ENCODE data around the gene CAMK2N2. TPM values are rescaled to one million over a fixed set of nuclear protein-coding genes. Genes with fewer than 3 reads are reported as not detected.
A peak's percentile ranks its signal among the peaks of the same experiment; 100 is the strongest.

CAMK2N2 gene
- total and polyA plus RNA-seq, 4 donors, result 0.03 to 0.58 (median 0.17) TPM

DNA sequence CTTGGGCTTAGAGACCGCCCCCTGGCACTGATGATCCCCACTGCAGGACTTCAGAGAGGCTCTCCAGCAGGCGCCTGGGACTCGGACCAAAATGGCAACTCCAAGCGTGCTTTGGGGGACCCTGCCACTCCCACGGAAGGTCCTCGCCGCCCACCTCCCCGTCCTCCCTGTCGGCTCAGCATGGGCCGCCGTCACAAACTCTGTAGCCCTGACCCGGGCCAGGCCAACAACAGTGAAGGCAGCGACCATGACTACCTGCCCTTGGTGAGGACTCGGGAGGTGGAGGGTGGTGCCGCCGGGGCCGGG, 20.3 kb downstream of the CAMK2N2 start:
- H3K9ac ChIP-seq (ENCODE audit: insufficient read depth in 1 of 2, low read length in 2 of 2), result no peak overlapping the region
- 49 to 51% methylated on average over 17 of the region's 17 CpGs for WGBS, 2 donors
- H3K36me3 ChIP-seq (ENCODE audit: control insufficient read depth in 4 of 4, insufficient read depth in 4 of 4, low read length in 4 of 4), result peaks cover 6 to 24% (median 10%) of the 10 kb centered on the region in 4 donors
- H3K27ac ChIP-seq (ENCODE audit: low read depth in 1 of 2, low read length in 1 of 2), result no peak overlapping the region
- H3K9me3 ChIP-seq (ENCODE audit: control insufficient read depth in 4 of 4, insufficient read depth in 3 of 4, low read length in 3 of 4), result no peaks in the 10 kb centered on the region
- DNase-seq (no peak), ATAC-seq (ENCODE audit: insufficient read depth, low FRiP score) (peak; percentile 28)
- H3K4me1 ChIP-seq (ENCODE audit: control insufficient read depth in 5 of 5, insufficient read depth in 5 of 5, low read length in 5 of 5), result peaks cover 0 to 7% (median 0%) of the 10 kb centered on the region in 5 donors
- no peaks in the 10 kb centered on the region for H3K27me3 ChIP-seq (ENCODE audit: control insufficient read depth in 3 of 3, insufficient read depth in 3 of 3, low read length in 2 of 3)
- H3K4me3 ChIP-seq, result no peak overlapping the region
- TF ChIP-seq, protein P1, sequence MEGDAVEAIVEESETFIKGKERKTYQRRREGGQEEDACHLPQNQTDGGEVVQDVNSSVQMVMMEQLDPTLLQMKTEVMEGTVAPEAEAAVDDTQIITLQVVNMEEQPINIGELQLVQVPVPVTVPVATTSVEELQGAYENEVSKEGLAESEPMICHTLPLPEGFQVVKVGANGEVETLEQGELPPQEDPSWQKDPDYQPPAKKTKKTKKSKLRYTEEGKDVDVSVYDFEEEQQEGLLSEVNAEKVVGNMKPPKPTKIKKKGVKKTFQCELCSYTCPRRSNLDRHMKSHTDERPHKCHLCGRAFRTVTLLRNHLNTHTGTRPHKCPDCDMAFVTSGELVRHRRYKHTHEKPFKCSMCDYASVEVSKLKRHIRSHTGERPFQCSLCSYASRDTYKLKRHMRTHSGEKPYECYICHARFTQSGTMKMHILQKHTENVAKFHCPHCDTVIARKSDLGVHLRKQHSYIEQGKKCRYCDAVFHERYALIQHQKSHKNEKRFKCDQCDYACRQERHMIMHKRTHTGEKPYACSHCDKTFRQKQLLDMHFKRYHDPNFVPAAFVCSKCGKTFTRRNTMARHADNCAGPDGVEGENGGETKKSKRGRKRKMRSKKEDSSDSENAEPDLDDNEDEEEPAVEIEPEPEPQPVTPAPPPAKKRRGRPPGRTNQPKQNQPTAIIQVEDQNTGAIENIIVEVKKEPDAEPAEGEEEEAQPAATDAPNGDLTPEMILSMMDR (IDR thresholded peaks at IDR 0.05; ENCODE audit: control extremely low read depth, extremely low read depth), result no peak

DNA sequence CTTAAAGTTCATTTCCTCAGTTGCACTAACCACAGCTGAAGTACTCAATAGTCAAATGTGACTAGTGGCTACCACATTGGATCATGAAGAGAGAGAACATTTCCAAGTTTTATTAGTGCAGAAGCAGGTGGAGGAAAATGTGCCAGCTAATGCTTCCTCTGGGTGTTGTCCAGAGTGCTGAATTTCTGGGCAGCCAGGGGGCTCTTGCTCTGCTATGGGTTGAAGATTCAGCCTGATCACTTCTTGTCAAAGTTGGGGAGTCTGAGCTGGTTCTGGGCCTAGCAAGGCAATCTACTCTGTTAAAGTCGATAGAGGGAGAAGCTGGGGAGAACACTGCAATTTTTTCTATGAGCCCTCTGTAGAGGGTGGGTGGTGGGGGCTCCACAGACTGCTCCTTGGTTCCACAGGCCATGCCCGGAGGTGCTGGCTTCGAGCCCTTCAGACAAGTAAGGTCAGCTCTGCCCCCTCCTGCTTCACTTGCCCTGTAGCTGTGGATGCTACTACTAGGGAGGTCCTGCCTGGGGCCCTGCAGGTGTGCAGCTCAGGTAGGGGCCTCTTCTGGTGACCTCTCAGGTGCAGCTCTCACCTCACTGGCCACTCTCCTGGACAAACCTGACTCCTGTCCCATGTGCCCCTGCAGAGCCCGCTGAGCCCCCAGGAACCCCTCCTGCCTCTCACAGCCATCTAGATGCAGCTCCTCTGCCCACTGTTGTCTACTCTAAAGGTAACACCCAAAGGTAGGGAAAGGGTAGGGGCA, 20.8 kb downstream of the CAMK2N2 start:
- Histone ChIP-seq H3K36me3 (ENCODE audit: control insufficient read depth in 4 of 4, insufficient read depth in 4 of 4, low read length in 4 of 4) (peaks cover 6 to 24% (median 9%) of the 10 kb centered on the region in 4 donors), H3K9ac (ENCODE audit: insufficient read depth in 1 of 2, low read length in 2 of 2) (no peak overlapping the region), H3K9me3 (ENCODE audit: control insufficient read depth in 4 of 4, insufficient read depth in 3 of 4, low read length in 3 of 4) (no peaks in the 10 kb centered on the region), H3K27me3 (ENCODE audit: control insufficient read depth in 3 of 3, insufficient read depth in 3 of 3, low read length in 2 of 3) (no peaks in the 10 kb centered on the region), H3K4me1 (ENCODE audit: control insufficient read depth in 5 of 5, insufficient read depth in 5 of 5, low read length in 5 of 5) (peaks cover 0 to 7% (median 0%) of the 10 kb centered on the region in 5 donors), H3K27ac (ENCODE audit: low read depth in 1 of 2, low read length in 1 of 2) (no peak overlapping the region), H3K4me3 (no peak overlapping the region)
- WGBS, 2 donors, result 78 to 82% methylated on average over 4 of the region's 4 CpGs
- no peak for ATAC-seq (ENCODE audit: insufficient read depth, low FRiP score)
- peak; percentile 51 to 65 (median 56) for DNase-seq
- TF ChIP-seq, protein P1 (IDR thresholded peaks at IDR 0.05; ENCODE audit: control extremely low read depth, extremely low read depth), result no peak

DNA sequence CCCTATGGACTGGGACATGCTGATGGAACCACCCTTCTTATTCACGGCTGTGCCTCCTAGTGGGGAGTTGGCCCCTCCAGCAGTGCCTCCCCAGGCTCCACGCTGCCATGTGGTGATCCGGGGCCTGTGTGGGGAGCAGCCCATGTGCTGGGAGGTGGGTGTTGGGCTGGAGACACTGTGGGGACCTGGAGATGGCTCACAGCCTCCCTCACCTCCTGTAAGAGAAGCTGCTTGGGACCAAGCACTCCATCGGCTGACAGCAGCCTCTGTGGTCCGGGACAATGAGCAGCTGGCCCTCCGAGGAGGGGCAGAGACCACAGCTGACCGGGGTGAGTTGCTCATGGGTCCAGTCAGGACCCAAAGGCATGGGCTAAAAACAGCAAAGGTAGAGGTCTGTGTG, 21.6 kb downstream of the CAMK2N2 start:
- Histone ChIP-seq H3K36me3 (ENCODE audit: control insufficient read depth in 4 of 4, insufficient read depth in 4 of 4, low read length in 4 of 4) (peaks cover under 1 to 17% (median 5%) of the 10 kb centered on the region in 4 donors), H3K9ac (ENCODE audit: insufficient read depth in 1 of 2, low read length in 2 of 2) (no peak overlapping the region), H3K9me3 (ENCODE audit: control insufficient read depth in 4 of 4, insufficient read depth in 3 of 4, low read length in 3 of 4) (no peaks in the 10 kb centered on the region), H3K27me3 (ENCODE audit: control insufficient read depth in 3 of 3, insufficient read depth in 3 of 3, low read length in 2 of 3) (no peaks in the 10 kb centered on the region), H3K4me3 (no peak overlapping the region), H3K4me1 (ENCODE audit: control insufficient read depth in 5 of 5, insufficient read depth in 5 of 5, low read length in 5 of 5) (peaks cover 0 to 7% (median 0%) of the 10 kb centered on the region in 5 donors), H3K27ac (ENCODE audit: low read depth in 1 of 2, low read length in 1 of 2) (no peak overlapping the region)
- ATAC-seq (ENCODE audit: insufficient read depth, low FRiP score) (no peak), DNase-seq (no peak)
- WGBS, 2 donors, result 79 to 89% methylated on average over 7 of the region's 7 CpGs
- TF ChIP-seq, protein P1 (IDR thresholded peaks at IDR 0.05; ENCODE audit: control extremely low read depth, extremely low read depth), result no peak

Data from lung (tissue), 12 donors.